Liver (tissue), 9 donors: Measurements from ENCODE around the gene LRCH3. TPM values are rescaled to one million over a fixed set of nuclear protein-coding genes. Genes with fewer than 3 reads are reported as not detected.

ENCODE experiments used
- DNase-seq: peaks from one replicate; pipeline ENCODE4 v3.0.0-alpha.2; 2017; ENCODE audit warnings: low spot score
- H3K27ac ChIP-seq, 2 donors: one replicate each; pipeline ENCODE4 v1.7.0; 2013; ENCODE audit warnings: inconsistent platforms in 2 of 2, low read length in 2 of 2, control low read depth in 1 of 2, low read depth in 1 of 2, mild to moderate bottlenecking in 1 of 2
- H3K27me3 ChIP-seq, 4 donors: one replicate each; pipeline versions ENCODE4 v1.6.1 to v1.7.0; 2013; ENCODE audit warnings: low read length in 3 of 4, inconsistent platforms in 1 of 4, mild to moderate bottlenecking in 1 of 4, moderate library complexity in 1 of 4; ENCODE audit not compliant: control insufficient read depth in 4 of 4, insufficient read depth in 4 of 4
- H3K36me3 ChIP-seq, 4 donors: one replicate each; pipeline versions ENCODE4 v1.6.1 to v1.7.0; 2013; ENCODE audit warnings: low read length in 3 of 4, mild to moderate bottlenecking in 3 of 4, low read depth in 1 of 4, moderate library complexity in 1 of 4; ENCODE audit not compliant: control insufficient read depth in 4 of 4, insufficient read depth in 3 of 4
- H3K4me1 ChIP-seq, 4 donors: one replicate each; pipeline versions ENCODE4 v1.6.1 to v1.7.0; 2013; ENCODE audit warnings: low read length in 3 of 4, mild to moderate bottlenecking in 3 of 4, moderate library complexity in 1 of 4; ENCODE audit not compliant: control insufficient read depth in 4 of 4, insufficient read depth in 4 of 4
- H3K4me3 ChIP-seq, 3 donors: one replicate each; pipeline versions ENCODE4 v1.6.1 to v1.7.0; 2013; ENCODE audit warnings: low read length in 3 of 3, control low read depth in 1 of 3, low read depth in 1 of 3, mild to moderate bottlenecking in 1 of 3
- H3K9ac ChIP-seq, 2 donors: one replicate each; pipeline ENCODE4 v1.7.0; 2013; ENCODE audit warnings: low read length in 2 of 2, mild to moderate bottlenecking in 2 of 2, moderate library complexity in 2 of 2, control low read depth in 1 of 2, low read depth in 1 of 2
- H3K9me3 ChIP-seq, 4 donors: one replicate each; pipeline versions ENCODE4 v1.6.1 to v1.7.0; 2013; ENCODE audit warnings: low read length in 3 of 4; ENCODE audit not compliant: control insufficient read depth in 4 of 4
- EGR1 ChIP-seq, 2 donors: IDR thresholded peaks; 2 replicates each; pipeline ENCODE4 v1.6.1; 2016 to 2018; ENCODE audit warnings: antibody characterized with exemption in 2 of 2, low read depth in 2 of 2
- FOXA1 ChIP-seq: IDR thresholded peaks from 2 replicates; pipeline ENCODE4 v1.6.1; 2016; ENCODE audit warnings: antibody characterized with exemption
- GABPA ChIP-seq, 2 donors: IDR thresholded peaks in 1 of 2; conservative IDR thresholded peaks in 1 of 2; 2 replicates each; pipeline ENCODE4 v1.6.1; 2016; ENCODE audit warnings: antibody characterized with exemption in 2 of 2, mild to moderate bottlenecking in 1 of 2, moderate library complexity in 1 of 2
- HNF4G ChIP-seq: IDR thresholded peaks from 2 replicates; pipeline ENCODE4 v1.6.1; 2016; ENCODE audit warnings: antibody characterized with exemption
- JUND ChIP-seq, 2 donors: IDR thresholded peaks; 2 replicates each; pipeline ENCODE4 v1.6.1; 2016; ENCODE audit warnings: antibody characterized with exemption in 2 of 2
- NR2F2 ChIP-seq: IDR thresholded peaks from 2 replicates; pipeline ENCODE4 v1.6.1; 2016; ENCODE audit warnings: antibody characterized with exemption
- RAD21 ChIP-seq, 2 donors: IDR thresholded peaks; 2 replicates each; pipeline ENCODE4 v1.6.1; 2016; ENCODE audit warnings: antibody characterized with exemption in 2 of 2, mild to moderate bottlenecking in 2 of 2
- RXRA ChIP-seq, 2 donors: IDR thresholded peaks; 2 replicates each; pipeline ENCODE4 v1.6.1; 2017 to 2018; ENCODE audit warnings: antibody characterized with exemption in 2 of 2, mild to moderate bottlenecking in 1 of 2
- SP1 ChIP-seq: IDR thresholded peaks from 2 replicates; pipeline ENCODE4 v1.6.1; 2018; ENCODE audit warnings: antibody characterized with exemption, mild to moderate bottlenecking
- TAF1 ChIP-seq: conservative IDR thresholded peaks from 2 replicates; pipeline ENCODE4 v1.6.1; 2016; ENCODE audit warnings: antibody characterized with exemption, mild to moderate bottlenecking
- YY1 ChIP-seq: IDR thresholded peaks from 2 replicates; pipeline ENCODE4 v1.6.1; 2016; ENCODE audit warnings: antibody characterized with exemption, mild to moderate bottlenecking
- WGBS: extraction: QIAGEN DNeasy Blood & Tissue Kit; methylation state at CpG from one replicate; pipeline ENCODE4 v1.1.7; 2013; 5-methylcytosine and 5-hydroxymethylcytosine counted together
- polyA plus RNA-seq, 2 donors: library from polyadenylated mRNA; stranded (reverse) in 1 of 2; unstranded in 1 of 2; fragments of 200-250 nt in 1 of 2; fragments of >200 nt in 1 of 2; fragmentation: Nextera tagmentation in 1 of 2; extraction: Ambion mirVana in 1 of 2; gene quantifications; one replicate each; pipeline versions ENCODE4 v1.2.1 to v1.2.3, GENCODE V29; 2013 to 2015
- total RNA-seq, 2 donors: library from RNA; depleted of rRNA; stranded (reverse); fragments of >200 nt; gene quantifications; one replicate each; pipeline ENCODE4 v1.2.3, GENCODE V29; 2014
- TF ChIP-seq, protein P1 (sequence below): fragments of 150-350 bp; IDR thresholded peaks from 2 replicates; pipeline ENCODE4 v1.5.1; 2017; ENCODE audit warnings: improper control_type of control experiment, low read depth, low read length; ENCODE audit not compliant: missing input control
- TF ChIP-seq, protein P2 (sequence below): IDR thresholded peaks from 2 replicates; pipeline ENCODE4 v1.6.1; 2016; ENCODE audit warnings: antibody characterized with exemption
- TF ChIP-seq, protein P3 (sequence below): IDR thresholded peaks from 2 replicates; pipeline ENCODE4 v1.6.1; 2016; ENCODE audit warnings: antibody characterized with exemption
- TF ChIP-seq, protein P4 (sequence below): IDR thresholded peaks from 2 replicates; pipeline ENCODE4 v1.6.1; 2016; ENCODE audit warnings: antibody characterized with exemption, mild to moderate bottlenecking
- donor health status: healthy.
- donor health status: healthy.
- donor health status: healthy.
- donor health status: healthy.
- donor health status: healthy.

Gene LRCH3
- total and polyA plus RNA-seq, 4 donors, result 6.2 to 67.2 (median 19.7) TPM

DNA sequence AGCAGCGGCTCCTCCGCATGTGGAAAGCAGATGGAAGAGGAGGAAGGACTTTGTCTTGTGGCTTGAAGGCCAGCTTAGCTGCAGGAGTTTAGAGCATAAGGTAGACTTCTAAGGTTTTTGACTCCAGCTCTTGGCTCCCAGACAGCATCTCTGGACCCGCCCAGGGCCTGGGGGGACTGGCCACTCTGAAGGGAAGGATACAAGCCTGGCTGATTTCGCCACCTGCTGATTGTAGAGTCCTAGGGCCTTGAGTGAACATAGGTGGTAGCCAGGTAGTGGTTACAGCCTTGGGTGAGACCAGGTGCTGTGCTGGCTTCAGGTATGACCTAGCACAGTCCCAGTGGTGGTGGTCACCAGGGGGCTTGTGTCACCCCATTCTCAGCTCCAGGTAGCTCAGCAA lies 110.6 kb downstream of the LRCH3 start:
- Histone ChIP-seq H3K27ac (no peak overlapping the region), H3K4me1 (no peaks in the 10 kb centered on the region), H3K4me3 (no peak overlapping the region), H3K9me3 (no peaks in the 10 kb centered on the region), H3K9ac (no peak overlapping the region), H3K27me3 (no peaks in the 10 kb centered on the region), H3K36me3 (no peaks in the 10 kb centered on the region)
- no peak for TF ChIP-seq NR2F2
- TF ChIP-seq TAF1, result no peak
- TF ChIP-seq JUND (IDR thresholded peaks at IDR 0.05), result no peak
- no peak for TF ChIP-seq YY1
- TF ChIP-seq RAD21 (IDR thresholded peaks at IDR 0.05), result no peak
- no peak for TF ChIP-seq GABPA (IDR thresholded peaks at IDR 0.05 in 1 of 2, conservative IDR thresholded peaks at IDR 0.05 in 1 of 2)
- TF ChIP-seq, protein P1, sequence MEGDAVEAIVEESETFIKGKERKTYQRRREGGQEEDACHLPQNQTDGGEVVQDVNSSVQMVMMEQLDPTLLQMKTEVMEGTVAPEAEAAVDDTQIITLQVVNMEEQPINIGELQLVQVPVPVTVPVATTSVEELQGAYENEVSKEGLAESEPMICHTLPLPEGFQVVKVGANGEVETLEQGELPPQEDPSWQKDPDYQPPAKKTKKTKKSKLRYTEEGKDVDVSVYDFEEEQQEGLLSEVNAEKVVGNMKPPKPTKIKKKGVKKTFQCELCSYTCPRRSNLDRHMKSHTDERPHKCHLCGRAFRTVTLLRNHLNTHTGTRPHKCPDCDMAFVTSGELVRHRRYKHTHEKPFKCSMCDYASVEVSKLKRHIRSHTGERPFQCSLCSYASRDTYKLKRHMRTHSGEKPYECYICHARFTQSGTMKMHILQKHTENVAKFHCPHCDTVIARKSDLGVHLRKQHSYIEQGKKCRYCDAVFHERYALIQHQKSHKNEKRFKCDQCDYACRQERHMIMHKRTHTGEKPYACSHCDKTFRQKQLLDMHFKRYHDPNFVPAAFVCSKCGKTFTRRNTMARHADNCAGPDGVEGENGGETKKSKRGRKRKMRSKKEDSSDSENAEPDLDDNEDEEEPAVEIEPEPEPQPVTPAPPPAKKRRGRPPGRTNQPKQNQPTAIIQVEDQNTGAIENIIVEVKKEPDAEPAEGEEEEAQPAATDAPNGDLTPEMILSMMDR, result no peak
- TF ChIP-seq HNF4G, result no peak
- TF ChIP-seq RXRA (IDR thresholded peaks at IDR 0.05), result no peak
- TF ChIP-seq SP1, result no peak
- TF ChIP-seq FOXA1, result no peak
- TF ChIP-seq, protein P2, sequence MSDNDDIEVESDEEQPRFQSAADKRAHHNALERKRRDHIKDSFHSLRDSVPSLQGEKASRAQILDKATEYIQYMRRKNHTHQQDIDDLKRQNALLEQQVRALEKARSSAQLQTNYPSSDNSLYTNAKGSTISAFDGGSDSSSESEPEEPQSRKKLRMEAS, result no peak
- TF ChIP-seq, protein P3, sequence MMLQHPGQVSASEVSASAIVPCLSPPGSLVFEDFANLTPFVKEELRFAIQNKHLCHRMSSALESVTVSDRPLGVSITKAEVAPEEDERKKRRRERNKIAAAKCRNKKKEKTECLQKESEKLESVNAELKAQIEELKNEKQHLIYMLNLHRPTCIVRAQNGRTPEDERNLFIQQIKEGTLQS, result no peak
- TF ChIP-seq, protein P4, sequence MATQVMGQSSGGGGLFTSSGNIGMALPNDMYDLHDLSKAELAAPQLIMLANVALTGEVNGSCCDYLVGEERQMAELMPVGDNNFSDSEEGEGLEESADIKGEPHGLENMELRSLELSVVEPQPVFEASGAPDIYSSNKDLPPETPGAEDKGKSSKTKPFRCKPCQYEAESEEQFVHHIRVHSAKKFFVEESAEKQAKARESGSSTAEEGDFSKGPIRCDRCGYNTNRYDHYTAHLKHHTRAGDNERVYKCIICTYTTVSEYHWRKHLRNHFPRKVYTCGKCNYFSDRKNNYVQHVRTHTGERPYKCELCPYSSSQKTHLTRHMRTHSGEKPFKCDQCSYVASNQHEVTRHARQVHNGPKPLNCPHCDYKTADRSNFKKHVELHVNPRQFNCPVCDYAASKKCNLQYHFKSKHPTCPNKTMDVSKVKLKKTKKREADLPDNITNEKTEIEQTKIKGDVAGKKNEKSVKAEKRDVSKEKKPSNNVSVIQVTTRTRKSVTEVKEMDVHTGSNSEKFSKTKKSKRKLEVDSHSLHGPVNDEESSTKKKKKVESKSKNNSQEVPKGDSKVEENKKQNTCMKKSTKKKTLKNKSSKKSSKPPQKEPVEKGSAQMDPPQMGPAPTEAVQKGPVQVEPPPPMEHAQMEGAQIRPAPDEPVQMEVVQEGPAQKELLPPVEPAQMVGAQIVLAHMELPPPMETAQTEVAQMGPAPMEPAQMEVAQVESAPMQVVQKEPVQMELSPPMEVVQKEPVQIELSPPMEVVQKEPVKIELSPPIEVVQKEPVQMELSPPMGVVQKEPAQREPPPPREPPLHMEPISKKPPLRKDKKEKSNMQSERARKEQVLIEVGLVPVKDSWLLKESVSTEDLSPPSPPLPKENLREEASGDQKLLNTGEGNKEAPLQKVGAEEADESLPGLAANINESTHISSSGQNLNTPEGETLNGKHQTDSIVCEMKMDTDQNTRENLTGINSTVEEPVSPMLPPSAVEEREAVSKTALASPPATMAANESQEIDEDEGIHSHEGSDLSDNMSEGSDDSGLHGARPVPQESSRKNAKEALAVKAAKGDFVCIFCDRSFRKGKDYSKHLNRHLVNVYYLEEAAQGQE, result no peak
- no peak for TF ChIP-seq EGR1 (IDR thresholded peaks at IDR 0.05; ENCODE audit: low read depth in 2 of 2)
- no peak for DNase-seq
- WGBS, result 96% methylated on average over 4 of the region's 4 CpGs

DNA sequence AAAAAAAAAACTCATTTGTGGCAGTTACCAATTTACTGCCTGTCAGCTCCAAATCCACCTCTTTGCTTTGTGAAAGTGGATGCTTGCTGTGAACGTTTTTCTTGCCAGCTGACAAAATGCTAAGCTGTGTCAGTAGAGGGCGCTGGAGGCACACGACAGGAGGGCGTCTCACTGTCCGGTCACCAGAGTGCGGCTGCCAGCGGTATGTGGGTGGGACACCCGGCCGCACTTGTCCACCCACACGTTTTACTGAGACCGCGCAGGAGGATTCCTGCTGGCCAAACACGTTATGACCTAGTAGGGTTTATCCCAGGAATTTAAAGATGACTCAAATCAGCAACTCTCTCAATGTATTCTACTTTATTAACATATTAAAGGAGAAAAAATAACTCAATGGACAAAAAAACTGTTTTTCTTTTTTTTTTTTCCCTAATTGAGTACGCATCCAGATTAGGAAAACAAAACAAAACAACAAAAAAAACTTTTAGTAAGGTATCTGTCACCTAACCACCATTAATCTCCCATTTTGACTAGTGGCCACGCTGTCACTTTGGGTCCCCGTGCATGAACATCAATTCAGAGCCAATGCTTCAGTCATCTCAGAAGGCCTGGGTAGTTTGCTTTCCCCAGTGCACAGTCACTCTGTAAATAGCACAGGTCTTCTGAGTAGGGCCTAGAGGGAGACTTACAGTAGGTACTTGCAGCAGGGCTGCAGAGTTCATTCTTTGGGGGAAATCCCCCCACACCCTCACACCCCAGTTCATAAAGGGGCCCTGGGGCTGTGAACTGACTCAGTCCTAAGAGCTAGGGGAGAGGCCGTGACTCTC lies 115.2 kb downstream of the LRCH3 start:
- Histone ChIP-seq H3K27ac (no peak overlapping the region), H3K4me3 (no peak overlapping the region), H3K36me3 (no peaks in the 10 kb centered on the region), H3K27me3 (no peaks in the 10 kb centered on the region), H3K9ac (no peak overlapping the region), H3K9me3 (no peaks in the 10 kb centered on the region), H3K4me1 (no peaks in the 10 kb centered on the region)
- TF ChIP-seq, protein P3, result no peak
- TF ChIP-seq, protein P1, result peak; percentile 92
- no peak for TF ChIP-seq JUND (IDR thresholded peaks at IDR 0.05)
- no peak for TF ChIP-seq NR2F2
- TF ChIP-seq RXRA (IDR thresholded peaks at IDR 0.05), result peak in 1 of 2 donors; percentile 4
- no peak for TF ChIP-seq TAF1
- peak; percentile 93 to 94 for TF ChIP-seq RAD21 (IDR thresholded peaks at IDR 0.05)
- no peak for TF ChIP-seq FOXA1
- DNase-seq, result peak; percentile 82
- WGBS, result 17% methylated on average over 17 of the region's 17 CpGs
